Measurements from ENCODE around the gene UTS2R.
A peak's percentile ranks its signal among the peaks of the same experiment; 100 is the strongest.

Gene UTS2R

DNA sequence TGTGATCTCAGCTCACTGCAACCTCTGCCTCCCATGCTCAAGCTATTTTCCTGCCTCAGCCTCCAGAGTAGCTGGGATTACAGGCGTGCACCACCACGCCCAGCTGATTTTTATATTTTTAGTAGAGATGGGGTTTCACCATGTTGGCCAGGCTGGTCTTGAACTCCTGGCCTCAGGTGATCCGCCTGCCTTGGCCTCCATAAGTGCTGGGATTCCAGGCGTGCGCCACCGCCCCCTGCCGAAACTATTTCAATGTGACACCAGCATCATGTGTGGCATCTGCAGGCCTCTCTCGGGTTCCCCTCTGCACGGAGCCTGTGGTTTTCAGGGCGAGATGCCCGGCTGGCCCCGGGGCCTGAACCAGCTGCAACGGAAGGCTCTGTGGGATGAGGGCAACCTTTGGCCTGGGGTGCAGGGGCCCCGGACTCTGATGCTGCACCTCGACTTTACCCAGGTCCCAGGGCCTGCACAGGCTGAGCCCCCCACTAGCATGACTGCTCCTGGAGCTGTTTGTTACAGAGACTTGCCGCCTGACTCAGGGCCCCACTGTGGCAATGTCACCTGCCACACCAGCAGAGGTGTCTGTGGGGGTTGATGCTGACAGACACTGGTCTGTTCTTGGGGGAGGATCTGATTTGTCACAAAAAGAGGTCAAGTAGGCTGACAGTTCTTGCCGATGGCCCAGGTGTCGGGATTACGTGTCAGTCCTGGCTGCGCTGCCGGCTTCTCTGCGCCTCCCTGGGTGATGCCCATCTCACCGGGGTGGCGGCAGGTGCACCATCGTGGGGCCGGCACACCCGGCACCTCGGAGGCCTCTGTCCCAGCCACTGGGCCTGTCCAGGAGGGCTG, 21.2 kb upstream of the UTS2R start:
- no peak for DNase-seq (ENCODE audit: low read depth)
- TF ChIP-seq, protein P1, sequence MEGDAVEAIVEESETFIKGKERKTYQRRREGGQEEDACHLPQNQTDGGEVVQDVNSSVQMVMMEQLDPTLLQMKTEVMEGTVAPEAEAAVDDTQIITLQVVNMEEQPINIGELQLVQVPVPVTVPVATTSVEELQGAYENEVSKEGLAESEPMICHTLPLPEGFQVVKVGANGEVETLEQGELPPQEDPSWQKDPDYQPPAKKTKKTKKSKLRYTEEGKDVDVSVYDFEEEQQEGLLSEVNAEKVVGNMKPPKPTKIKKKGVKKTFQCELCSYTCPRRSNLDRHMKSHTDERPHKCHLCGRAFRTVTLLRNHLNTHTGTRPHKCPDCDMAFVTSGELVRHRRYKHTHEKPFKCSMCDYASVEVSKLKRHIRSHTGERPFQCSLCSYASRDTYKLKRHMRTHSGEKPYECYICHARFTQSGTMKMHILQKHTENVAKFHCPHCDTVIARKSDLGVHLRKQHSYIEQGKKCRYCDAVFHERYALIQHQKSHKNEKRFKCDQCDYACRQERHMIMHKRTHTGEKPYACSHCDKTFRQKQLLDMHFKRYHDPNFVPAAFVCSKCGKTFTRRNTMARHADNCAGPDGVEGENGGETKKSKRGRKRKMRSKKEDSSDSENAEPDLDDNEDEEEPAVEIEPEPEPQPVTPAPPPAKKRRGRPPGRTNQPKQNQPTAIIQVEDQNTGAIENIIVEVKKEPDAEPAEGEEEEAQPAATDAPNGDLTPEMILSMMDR (IDR thresholded peaks at IDR 0.05; ENCODE audit: insufficient read depth, low read depth, low read length, missing control alignments): no peak
- no peak overlapping the region for H3K4me3 ChIP-seq (ENCODE audit: low read length)

DNA sequence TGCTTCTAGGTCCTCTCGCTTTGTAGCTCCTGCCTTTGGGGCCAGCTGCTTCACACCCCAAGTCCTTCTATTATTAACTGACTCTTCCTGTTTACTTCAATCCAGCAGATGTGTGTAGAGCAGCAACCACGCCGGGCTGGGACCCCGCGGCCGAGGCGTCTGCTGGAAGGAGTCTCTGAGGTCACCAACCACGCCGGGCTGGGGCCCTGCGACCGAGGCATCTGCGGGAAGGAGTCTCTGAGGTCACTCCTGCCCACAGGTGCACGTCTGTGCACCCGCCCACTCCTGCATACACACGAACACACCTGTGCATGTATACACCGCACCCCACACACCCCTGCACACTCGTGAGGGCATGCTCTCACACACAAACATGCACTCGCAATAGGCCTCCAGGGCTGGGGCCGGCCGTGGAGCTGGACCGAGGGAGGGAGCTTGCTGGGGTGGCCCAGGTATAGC, 20.3 kb upstream of the UTS2R start:
- H3K4me3 ChIP-seq (ENCODE audit: low read length): no peak overlapping the region
- TF ChIP-seq, protein P1 (IDR thresholded peaks at IDR 0.05; ENCODE audit: insufficient read depth, low read depth, low read length, missing control alignments): no peak
- DNase-seq (ENCODE audit: low read depth): no peak

DNA sequence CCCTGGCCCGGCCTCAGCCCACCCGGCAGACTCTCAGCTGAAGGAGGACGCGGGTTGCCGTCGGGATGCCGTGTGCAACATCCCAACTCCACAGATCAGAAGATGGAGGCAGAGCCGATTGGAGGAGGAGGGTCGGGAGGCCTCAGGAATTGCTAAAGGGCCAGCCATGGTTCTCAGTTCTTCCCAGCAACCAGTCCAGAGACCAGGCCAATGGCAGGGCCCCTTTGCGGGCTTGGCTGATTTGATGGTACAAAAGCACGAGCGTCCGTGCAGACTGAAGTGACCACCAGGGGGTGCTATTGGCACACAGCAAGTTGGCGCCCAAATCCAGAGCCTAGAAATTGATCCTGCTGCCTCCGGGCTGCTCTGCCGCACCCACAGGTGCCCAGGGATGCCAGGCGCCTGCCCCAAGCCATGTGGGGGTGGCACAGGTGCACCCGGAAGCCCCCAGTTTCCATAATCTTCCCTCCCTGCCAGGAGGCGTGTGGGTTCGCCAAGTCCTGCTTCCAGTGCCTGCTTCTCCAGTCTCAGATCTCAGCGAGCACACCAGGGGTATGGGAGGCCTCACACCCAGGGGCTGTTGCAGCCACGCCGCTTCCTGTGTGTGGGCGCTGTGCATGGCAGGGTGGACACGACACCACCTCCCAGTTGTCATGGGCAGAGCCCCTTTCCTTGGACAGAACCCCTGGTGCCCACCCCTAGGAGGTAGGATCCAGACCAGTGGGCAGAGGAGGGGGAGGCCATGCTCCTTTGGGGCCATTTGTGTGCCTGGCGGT, 19.7 kb upstream of the UTS2R start:
- no peak overlapping the region for H3K4me3 ChIP-seq (ENCODE audit: low read length)
- TF ChIP-seq, protein P1 (IDR thresholded peaks at IDR 0.05; ENCODE audit: insufficient read depth, low read depth, low read length, missing control alignments): peak; percentile 89
- peak; percentile 90 for DNase-seq (ENCODE audit: low read depth)

GRCh38 chr17:82353484-82353883, 18.1 kb upstream of the UTS2R start:
- TF ChIP-seq, protein P1 (IDR thresholded peaks at IDR 0.05; ENCODE audit: insufficient read depth, low read depth, low read length, missing control alignments): no peak
- no peak overlapping the region for H3K4me3 ChIP-seq (ENCODE audit: low read length)
- DNase-seq (ENCODE audit: low read depth): no peak

- DNase-seq (ENCODE audit: low read depth): no peak
- TF ChIP-seq, protein P1 (IDR thresholded peaks at IDR 0.05; ENCODE audit: insufficient read depth, low read depth, low read length, missing control alignments): no peak
- H3K4me3 ChIP-seq (ENCODE audit: low read length): no peak overlapping the region
Measured at GRCh38 chr17:82354804-82355308, 16.7 kb upstream of the UTS2R start.

GRCh38 chr17:82355770-82356427, 15.7 kb upstream of the UTS2R start:
- TF ChIP-seq, protein P1 (IDR thresholded peaks at IDR 0.05; ENCODE audit: insufficient read depth, low read depth, low read length, missing control alignments): no peak
- no peak overlapping the region for H3K4me3 ChIP-seq (ENCODE audit: low read length)
- DNase-seq (ENCODE audit: low read depth): peak; percentile 73
